Measurements from ENCODE around the gene ZNF783.

- TF ChIP-seq CTCF (IDR thresholded peaks at IDR 0.05; ENCODE audit: insufficient read depth, low read length, poor library complexity, severe bottlenecking) (no peak), EZH2phosphoT487 (conservative IDR thresholded peaks at IDR 0.05; ENCODE audit: low read length) (no peak)
Measured at GRCh38 chr7:149253665-149254064, 8.3 kb upstream of the ZNF783 start.

All from SU-DHL-6 (cell line).